Activated CD4-positive, alpha-beta T cell treated with anti-CD3 and anti-CD28 coated beads, Interleukin-2, amount 10 ng/mL, durations not matched to agents 7 days and 5 days (primary cell): ENCODE measurements around the gene EVL. TPM values are rescaled to one million over a fixed set of nuclear protein-coding genes. Genes with fewer than 3 reads are reported as not detected.
"Not testable (repeated sequence)": the region's sequence is repeated elsewhere in the genome, so short reads cannot be mapped to it uniquely, and the experiment has no call there.

Experiments used
- CTCF ChIA-PET: fragments of 350-600 bp; sonication (Branson Sonifier 250); formaldehyde crosslinking; loops from one replicate; lab custom pipeline; 2021; ENCODE audit warnings: antibody characterized with exemption; lab: Charles Lee
- POLR2A ChIA-PET: fragments of 350-600 bp; sonication (Branson Sonifier 250); formaldehyde crosslinking; loops from one replicate; lab custom pipeline; 2021; ENCODE audit warnings: antibody characterized with exemption; lab: Charles Lee
- DNase-seq: peaks from one replicate; pipeline ENCODE4 v3.0.0-alpha.2; 2020
- H3K27ac Mint-ChIP-seq: one replicate; pipeline ENCODE4 v1.8.0; 2021; ENCODE audit warnings: mild to moderate bottlenecking, moderate library complexity, mixed read lengths
- H3K27me3 Mint-ChIP-seq: one replicate; pipeline ENCODE4 v1.8.0; 2021; ENCODE audit warnings: mixed read lengths
- H3K36me3 Mint-ChIP-seq: one replicate; pipeline ENCODE4 v1.8.0; 2021; ENCODE audit warnings: low read depth, mixed read lengths
- H3K4me1 Mint-ChIP-seq: one replicate; pipeline ENCODE4 v1.8.0; 2021; ENCODE audit warnings: mixed read lengths
- H3K4me3 Mint-ChIP-seq: one replicate; pipeline ENCODE4 v1.8.0; 2021; ENCODE audit warnings: mild to moderate bottlenecking, moderate library complexity, mixed read lengths
- H3K9me3 Mint-ChIP-seq: one replicate; pipeline ENCODE4 v1.8.0; 2021; ENCODE audit warnings: mixed read lengths
- total RNA-seq, 2 experiments: library from RNA; stranded (reverse); gene quantifications; one replicate each; pipeline ENCODE4 v1.2.3, GENCODE V29; 2021

The EVL gene, protein sequence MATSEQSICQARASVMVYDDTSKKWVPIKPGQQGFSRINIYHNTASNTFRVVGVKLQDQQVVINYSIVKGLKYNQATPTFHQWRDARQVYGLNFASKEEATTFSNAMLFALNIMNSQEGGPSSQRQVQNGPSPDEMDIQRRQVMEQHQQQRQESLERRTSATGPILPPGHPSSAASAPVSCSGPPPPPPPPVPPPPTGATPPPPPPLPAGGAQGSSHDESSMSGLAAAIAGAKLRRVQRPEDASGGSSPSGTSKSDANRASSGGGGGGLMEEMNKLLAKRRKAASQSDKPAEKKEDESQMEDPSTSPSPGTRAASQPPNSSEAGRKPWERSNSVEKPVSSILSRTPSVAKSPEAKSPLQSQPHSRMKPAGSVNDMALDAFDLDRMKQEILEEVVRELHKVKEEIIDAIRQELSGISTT
- 1,000 to 10,000 TPM; 1,017 to 1,048 TPM for total RNA-seq

DNA sequence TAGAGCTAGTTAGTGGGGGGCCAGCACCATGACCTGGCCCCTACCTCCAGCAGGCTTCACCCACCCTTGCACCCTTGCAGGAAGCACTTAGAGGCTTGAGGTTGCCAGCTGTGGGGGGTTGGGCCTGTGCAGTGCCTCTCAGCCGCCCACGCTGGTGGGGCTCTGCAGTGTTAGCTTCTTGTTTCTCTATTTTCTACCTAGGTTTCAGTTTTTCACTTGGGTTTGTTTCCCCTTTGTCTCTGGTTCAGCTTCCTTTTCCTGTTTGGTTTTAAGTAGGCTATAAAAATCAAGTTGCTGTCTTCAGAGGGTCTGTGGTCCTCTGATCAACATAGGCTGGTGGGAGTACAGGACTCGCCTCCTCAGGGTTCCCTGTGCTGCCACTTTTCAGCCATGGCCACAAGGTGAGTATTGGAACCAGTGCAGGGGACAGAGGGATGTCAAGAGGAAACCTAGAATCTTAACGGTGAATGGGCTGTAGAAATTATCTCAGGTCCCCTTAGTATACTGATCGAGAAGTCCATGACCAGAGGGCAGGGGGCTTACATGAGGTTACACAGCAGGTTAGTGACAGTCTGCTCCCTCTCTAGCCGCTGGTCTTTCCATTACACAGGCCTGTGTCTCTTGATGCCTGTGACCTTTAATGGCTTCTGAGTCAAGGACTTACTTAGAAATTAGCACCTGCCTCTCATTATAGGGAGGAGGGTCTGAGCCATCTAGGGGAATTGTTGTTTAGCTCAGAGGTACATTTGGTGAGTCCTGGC, at the start of gene EVL:
Gene EVL (plus strand): TSS at position 312 of the 761 bp plus-strand sequence. CDS start 79 bp downstream, at position 391.
- ChIA-PET CTCF (interaction anchor here (0.6 to 8.7 kb wide), 6 partner anchors 11 to 424 kb away, joined by 3 to 114 read pairs (median 16); no protein-coding TSS in a partner anchor), POLR2A (interaction anchor here (0.7 to 1.7 kb wide), 4 partner anchors 14 to 40 kb away, joined by 3 to 7 read pairs (median 5); no protein-coding TSS in a partner anchor)
- peak; percentile 85 for DNase-seq
- peak within 1 kb of the TSS; percentile 98 for H3K27ac Mint-ChIP-seq
- H3K9me3 Mint-ChIP-seq = no peaks in the 10 kb centered on the region
- no peaks in the 10 kb centered on the region for H3K27me3 Mint-ChIP-seq
- H3K4me1 Mint-ChIP-seq = peaks cover 46% of the 10 kb centered on the region
- H3K4me3 Mint-ChIP-seq = peak within 1 kb of the TSS; percentile 92
- peaks cover 52% of the 10 kb centered on the region for H3K36me3 Mint-ChIP-seq

DNA sequence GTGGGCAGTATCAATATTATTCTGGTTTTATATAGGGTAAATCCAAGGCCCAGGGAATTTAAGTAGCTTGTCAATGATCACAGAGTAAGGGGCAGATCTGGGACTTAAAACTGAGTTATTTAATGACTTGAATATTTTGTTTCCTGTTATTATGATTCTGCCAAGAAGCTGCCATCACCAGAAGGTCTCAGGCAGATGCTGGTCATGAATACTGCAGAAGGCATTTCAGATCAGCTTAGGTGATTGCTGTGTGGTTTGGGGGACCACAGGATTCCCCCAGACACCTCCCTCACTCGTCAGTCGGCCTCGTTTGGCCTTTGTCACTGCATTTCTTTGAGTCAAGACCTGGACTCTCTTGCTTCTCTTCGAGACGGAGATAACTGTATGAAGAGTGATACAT, 47.7 kb upstream of the EVL start:
- no peaks in the 10 kb centered on the region for H3K27me3 Mint-ChIP-seq
- ChIA-PET POLR2A (no interaction called here), CTCF (interaction anchor here (1.0 to 1.2 kb wide), 2 partner anchors 13 to 18 kb away, joined by 3 to 4 read pairs; no protein-coding TSS in a partner anchor)
- H3K27ac Mint-ChIP-seq = no peak overlapping the region
- H3K4me1 Mint-ChIP-seq = peaks cover 10% of the 10 kb centered on the region
- DNase-seq = no peak
- H3K4me3 Mint-ChIP-seq = no peak overlapping the region
- H3K36me3 Mint-ChIP-seq = peaks cover 4% of the 10 kb centered on the region
- no peaks in the 10 kb centered on the region for H3K9me3 Mint-ChIP-seq

DNA sequence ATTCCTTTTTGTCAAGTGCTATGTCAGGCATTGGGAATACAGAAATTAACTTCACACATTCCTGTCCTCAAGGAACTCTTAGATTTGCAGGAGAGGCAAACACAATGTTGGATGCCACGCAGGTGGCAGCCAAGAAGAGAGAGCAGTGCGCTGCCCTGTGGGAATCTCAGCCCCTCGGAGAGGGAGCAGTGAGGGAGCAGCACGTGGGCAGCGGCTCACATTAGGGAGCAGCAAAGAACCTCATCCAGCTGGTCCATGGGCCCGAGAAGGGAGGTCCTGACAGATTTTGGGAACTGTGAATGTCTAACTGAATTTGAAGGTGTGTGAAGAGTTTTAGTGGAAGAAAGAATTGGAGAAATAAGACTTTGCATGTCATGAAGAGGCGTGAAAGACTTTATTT, 47.2 kb upstream of the EVL start:
- no peak for DNase-seq
- no peak overlapping the region for H3K27ac Mint-ChIP-seq
- H3K4me1 Mint-ChIP-seq = peaks cover 5% of the 10 kb centered on the region
- H3K36me3 Mint-ChIP-seq = peaks cover 4% of the 10 kb centered on the region
- no peaks in the 10 kb centered on the region for H3K27me3 Mint-ChIP-seq
- CTCF ChIA-PET = interaction anchor here (1.0 to 1.5 kb wide), 3 partner anchors 13 to 81 kb away, joined by 3 to 4 read pairs (median 4); no protein-coding TSS in a partner anchor
- H3K9me3 Mint-ChIP-seq = no peaks in the 10 kb centered on the region
- no peak overlapping the region for H3K4me3 Mint-ChIP-seq
- POLR2A ChIA-PET = no interaction called here

DNA sequence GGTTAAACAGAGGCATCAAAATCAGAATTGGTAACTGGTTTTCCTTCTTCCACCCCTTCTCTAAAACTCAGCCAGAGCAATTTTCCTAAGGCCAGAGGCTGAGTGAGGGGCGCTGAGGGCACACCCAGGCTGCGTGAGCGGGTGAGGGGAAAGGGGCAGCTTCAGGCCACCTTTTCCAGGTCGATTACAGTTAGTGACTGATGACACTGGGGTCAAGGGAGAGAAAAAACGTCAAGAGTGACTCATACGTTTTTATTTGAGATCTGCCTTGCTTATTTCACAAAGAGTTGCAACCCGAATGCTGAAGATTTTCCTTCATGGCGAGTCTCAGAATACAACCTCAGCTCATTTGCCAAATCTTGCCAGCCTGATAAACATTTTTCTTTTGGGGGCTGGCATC, 46.7 kb upstream of the EVL start:
- peaks cover 1% of the 10 kb centered on the region for H3K4me1 Mint-ChIP-seq
- ChIA-PET CTCF (interaction anchor here (1.1 to 1.5 kb wide), 2 partner anchors 81 to 174 kb away, joined by 4 read pairs; no protein-coding TSS in a partner anchor), POLR2A (no interaction called here)
- H3K9me3 Mint-ChIP-seq = no peaks in the 10 kb centered on the region
- H3K27me3 Mint-ChIP-seq = no peaks in the 10 kb centered on the region
- no peak overlapping the region for H3K27ac Mint-ChIP-seq
- H3K36me3 Mint-ChIP-seq = peaks cover 4% of the 10 kb centered on the region
- H3K4me3 Mint-ChIP-seq = no peak overlapping the region
- no peak for DNase-seq

DNA sequence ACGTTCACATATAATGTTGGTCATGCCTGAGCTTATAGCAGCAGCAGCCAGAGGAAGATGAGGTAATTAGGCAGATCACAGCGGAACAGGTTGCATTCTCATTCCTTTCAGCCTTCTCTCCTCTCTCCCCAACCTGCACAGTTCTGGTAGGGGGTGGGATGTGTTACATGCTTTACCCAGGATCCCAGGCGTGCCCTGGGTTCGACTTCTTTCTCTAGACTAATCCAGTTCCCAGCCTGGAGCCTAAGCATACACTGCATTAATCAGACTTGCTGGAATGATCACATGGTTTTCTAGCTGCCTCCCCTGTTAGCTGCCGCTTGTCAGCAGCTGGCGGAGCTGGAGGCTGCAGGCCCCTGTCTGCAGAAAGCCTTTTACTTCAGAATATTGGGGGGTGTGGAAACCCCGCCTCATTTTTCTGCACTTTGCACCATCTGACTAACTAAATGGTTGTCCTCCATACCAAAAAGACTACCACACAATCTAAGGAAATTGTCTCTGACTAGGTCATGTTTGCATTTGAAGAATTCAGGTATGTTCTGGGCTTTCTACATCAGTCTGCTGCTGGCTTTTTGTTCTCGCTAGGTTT, 46.0 kb upstream of the EVL start:
- H3K4me3 Mint-ChIP-seq = no peak overlapping the region
- POLR2A ChIA-PET = no interaction called here
- no peak overlapping the region for H3K27ac Mint-ChIP-seq
- DNase-seq = no peak
- no peaks in the 10 kb centered on the region for H3K27me3 Mint-ChIP-seq
- H3K4me1 Mint-ChIP-seq = no peaks in the 10 kb centered on the region
- H3K36me3 Mint-ChIP-seq = peaks cover 3% of the 10 kb centered on the region
- H3K9me3 Mint-ChIP-seq = no peaks in the 10 kb centered on the region
- CTCF ChIA-PET = interaction anchor here (1.1 to 1.5 kb wide), 2 partner anchors 80 to 173 kb away, joined by 4 read pairs; no protein-coding TSS in a partner anchor

DNA sequence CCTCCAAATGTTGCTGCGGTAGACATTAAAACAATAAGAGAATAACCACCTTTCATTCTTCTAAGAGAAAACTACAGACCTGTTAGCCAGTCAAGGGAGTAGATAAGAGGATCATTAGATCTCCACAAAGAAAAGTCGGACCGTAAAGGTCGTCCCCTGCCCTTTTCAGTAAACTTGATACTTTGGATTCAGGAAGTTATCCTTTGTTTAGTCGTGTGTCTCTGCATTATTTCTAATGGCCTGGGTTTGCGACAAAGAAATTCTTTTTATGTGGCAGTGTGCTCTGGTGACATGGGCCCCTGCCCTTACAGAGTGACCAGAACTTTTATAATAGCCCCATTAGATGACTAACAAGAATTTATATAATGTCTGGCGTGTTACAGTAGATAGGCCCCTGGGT, 44.6 kb upstream of the EVL start:
- Mint-ChIP-seq H3K4me1 (peaks cover 8% of the 10 kb centered on the region), H3K36me3 (no peaks in the 10 kb centered on the region), H3K27ac (no peak overlapping the region), H3K9me3 (no peaks in the 10 kb centered on the region), H3K27me3 (no peaks in the 10 kb centered on the region), H3K4me3 (no peak overlapping the region)
- ChIA-PET CTCF (interaction anchor here (1.6 kb wide), 1 partner anchor 172 kb away, joined by 4 read pairs; no protein-coding TSS in a partner anchor), POLR2A (no interaction called here)
- DNase-seq = no peak

DNA sequence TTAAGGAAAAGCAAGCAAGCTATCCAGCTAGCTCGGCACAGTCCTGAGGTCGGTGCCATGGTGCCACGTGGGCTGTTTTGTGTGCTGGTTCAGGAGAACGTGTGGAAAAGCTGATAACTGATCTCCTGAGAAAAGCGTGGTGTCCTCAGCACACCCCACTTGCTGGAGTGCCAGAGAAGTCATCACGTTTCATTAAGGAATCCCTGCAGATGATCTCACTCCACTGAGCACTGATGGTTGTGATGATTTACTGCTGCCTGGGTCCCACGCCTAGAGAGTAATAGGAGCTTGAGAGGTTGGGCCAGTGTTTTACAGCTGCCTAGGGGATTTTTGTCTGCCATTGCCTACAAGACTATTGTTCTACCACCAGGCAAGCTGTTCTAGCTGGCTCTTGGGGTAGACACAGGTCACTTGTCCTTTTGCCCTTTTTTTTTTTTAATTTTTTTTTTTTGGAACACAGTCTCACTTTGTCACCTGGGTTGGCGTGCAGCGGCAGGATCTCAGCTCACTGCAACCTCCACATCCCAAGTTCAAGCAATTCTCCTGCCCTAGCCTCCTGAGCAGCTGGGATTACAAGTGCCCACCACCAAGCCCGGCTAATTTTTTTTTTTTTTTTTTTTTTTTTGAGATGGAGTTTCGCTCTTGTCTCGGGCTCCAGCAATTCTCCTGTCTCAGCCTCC, 42.3 kb upstream of the EVL start:
- Mint-ChIP-seq H3K36me3 (no peaks in the 10 kb centered on the region), H3K27me3 (no peaks in the 10 kb centered on the region), H3K4me1 (peaks cover 8% of the 10 kb centered on the region), H3K27ac (no peak overlapping the region), H3K4me3 (no peak overlapping the region), H3K9me3 (no peaks in the 10 kb centered on the region)
- no peak for DNase-seq
- ChIA-PET CTCF (interaction anchor here (0.6 kb wide), 1 partner anchor 80 kb away, joined by 3 read pairs; no protein-coding TSS in a partner anchor), POLR2A (no interaction called here)

DNA sequence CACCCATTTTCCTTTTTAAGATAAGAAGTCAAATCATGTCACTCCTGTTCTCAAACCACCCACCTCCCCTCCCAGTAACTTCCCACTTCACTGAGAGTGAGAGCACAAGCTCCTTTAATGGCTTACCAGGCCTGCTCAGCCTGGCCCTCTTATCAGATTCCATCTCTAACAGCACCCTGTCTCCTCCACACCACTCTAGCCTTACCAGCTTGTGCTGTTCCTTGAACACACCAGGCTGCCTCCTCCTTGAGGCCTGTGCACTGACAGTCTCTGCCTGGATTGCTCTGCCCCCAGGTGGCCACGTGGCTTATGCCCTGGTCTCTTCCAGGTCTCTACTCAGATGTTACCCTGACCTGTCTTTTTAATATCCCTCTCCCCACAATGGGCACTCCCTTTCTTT, 40.1 kb upstream of the EVL start:
- Mint-ChIP-seq H3K27me3 (no peaks in the 10 kb centered on the region), H3K4me1 (peaks cover 8% of the 10 kb centered on the region), H3K4me3 (no peak overlapping the region), H3K9me3 (no peaks in the 10 kb centered on the region), H3K27ac (no peak overlapping the region), H3K36me3 (no peaks in the 10 kb centered on the region)
- CTCF ChIA-PET = interaction anchor here (1.0 to 2.0 kb wide), 7 partner anchors 8 to 168 kb away, joined by 3 to 7 read pairs (median 5); no protein-coding TSS in a partner anchor
- POLR2A ChIA-PET = no interaction called here
- peak; percentile 43 for DNase-seq

DNA sequence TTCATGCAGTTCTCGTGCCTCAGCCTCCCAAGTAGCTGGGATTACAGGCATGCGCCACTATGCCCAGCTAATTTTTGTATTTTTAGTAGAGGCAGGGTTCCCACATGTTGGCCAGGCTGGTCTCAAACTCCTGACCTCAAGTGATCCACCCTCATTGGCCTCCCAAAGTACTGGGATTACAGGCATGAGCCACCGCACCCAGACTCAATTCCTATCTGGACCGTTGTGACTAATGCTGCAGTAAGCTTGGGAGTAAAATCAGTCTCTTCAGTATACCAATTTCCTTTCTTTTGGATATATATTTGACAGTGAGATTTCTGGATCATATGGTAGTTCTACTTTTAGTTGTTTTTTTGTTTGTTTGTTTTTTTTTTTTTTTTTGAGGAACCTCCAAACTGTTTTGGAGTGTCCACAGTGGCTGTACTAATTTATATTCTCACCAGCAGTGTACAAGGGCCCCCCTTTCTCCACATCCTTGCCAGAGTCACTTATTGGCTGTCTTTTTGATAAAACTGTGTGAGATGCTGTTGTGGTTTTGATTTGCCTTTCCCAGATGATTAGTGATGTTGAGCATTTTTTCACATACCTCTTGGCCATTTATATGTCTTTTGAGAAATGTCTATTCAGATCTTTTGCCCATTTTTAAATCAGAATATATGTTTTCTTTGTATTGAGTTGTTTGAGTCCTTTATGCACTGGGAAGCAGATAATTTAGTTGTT, 37.3 kb upstream of the EVL start:
- ChIA-PET POLR2A (no interaction called here), CTCF (no interaction called here)
- DNase-seq = no peak
- Mint-ChIP-seq H3K27ac (no peak overlapping the region), H3K4me1 (peaks cover 9% of the 10 kb centered on the region), H3K9me3 (no peaks in the 10 kb centered on the region), H3K4me3 (no peak overlapping the region), H3K36me3 (no peaks in the 10 kb centered on the region), H3K27me3 (no peaks in the 10 kb centered on the region)

DNA sequence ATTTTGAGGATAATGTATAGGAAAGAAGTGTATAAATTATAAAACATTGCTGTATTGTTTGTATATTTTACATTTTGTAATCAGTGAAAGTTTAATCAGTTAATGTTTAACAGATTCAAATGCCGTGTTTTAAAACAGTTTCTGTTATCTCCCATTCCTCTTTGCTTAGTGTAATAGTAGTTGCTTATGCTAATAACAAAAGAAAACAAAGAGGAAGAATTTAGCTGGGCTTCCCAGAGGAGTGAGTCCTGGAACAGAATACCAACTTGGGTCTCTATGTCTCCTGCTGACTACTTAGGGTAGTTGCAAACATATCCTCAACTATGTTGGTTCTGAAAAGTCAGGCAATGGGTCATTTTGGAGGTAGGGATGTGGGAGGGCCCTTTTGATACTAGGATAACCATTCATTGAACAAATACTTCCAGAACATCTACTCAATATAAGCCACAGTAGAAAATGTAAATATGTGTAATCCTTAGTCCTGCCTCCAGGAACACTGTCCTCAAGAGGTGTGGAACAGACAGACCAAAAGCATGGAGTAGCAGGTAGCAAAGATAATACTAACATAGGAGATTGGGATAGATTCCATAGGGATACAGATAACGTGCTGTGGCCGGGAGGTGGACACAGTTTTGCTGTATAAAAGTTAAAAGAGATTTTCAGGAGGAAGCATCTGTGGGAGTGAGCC, 36.1 kb upstream of the EVL start:
- Mint-ChIP-seq H3K4me1 (peaks cover 9% of the 10 kb centered on the region), H3K4me3 (no peak overlapping the region), H3K9me3 (no peaks in the 10 kb centered on the region), H3K36me3 (no peaks in the 10 kb centered on the region), H3K27ac (no peak overlapping the region), H3K27me3 (no peaks in the 10 kb centered on the region)
- POLR2A ChIA-PET = no interaction called here
- CTCF ChIA-PET = no interaction called here
- no peak for DNase-seq

DNA sequence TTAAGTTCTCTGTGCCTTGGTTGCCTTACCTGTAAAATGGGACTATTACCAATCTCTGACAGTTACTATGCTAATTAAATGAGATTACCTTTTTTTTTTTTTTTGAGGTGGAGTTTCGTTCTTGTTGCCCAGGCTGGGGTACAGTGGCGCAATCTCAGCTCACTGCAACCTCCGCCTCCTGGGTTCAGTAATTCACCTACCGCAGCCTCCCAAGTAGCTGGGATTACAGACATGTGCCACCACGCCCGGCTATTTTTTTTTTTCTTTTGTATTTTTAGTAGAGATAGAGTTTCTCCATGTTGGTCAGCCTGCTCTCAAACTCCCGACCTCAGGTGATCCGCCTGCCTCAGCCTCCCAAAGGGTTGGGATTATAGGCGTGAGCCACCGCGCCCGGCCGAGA, 35.2 kb upstream of the EVL start:
- H3K27me3 Mint-ChIP-seq, H3K9me3 Mint-ChIP-seq, CTCF ChIA-PET, H3K36me3 Mint-ChIP-seq, H3K4me1 Mint-ChIP-seq, H3K27ac Mint-ChIP-seq, H3K4me3 Mint-ChIP-seq, POLR2A ChIA-PET, DNase-seq: not testable (repeated sequence)
